ENCODE data around the gene TMEM141.

DNA sequence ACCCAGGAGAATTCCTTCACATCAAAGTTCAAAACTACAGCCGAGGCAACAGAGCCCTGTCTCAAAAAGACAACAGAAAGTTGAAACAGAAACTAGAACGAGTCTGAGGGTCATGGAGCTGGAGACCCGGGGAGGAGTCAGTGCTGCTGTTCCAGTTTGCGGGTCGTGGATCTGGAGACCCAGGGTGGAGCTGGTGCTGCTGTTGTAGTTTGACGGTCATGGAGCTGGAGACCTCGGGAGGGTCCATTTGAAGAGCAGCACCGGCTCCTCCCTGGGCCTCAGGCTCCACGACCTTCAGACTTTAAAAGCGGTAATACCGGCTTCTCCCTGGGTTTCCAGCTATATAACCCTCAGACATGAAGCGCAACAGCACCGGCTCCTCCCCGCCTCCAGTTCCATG, 13.8 kb upstream of the TMEM141 start:
- TF ChIP-seq POLR2A (IDR thresholded peaks at IDR 0.05), result no peak
- TF ChIP-seq, protein P1, sequence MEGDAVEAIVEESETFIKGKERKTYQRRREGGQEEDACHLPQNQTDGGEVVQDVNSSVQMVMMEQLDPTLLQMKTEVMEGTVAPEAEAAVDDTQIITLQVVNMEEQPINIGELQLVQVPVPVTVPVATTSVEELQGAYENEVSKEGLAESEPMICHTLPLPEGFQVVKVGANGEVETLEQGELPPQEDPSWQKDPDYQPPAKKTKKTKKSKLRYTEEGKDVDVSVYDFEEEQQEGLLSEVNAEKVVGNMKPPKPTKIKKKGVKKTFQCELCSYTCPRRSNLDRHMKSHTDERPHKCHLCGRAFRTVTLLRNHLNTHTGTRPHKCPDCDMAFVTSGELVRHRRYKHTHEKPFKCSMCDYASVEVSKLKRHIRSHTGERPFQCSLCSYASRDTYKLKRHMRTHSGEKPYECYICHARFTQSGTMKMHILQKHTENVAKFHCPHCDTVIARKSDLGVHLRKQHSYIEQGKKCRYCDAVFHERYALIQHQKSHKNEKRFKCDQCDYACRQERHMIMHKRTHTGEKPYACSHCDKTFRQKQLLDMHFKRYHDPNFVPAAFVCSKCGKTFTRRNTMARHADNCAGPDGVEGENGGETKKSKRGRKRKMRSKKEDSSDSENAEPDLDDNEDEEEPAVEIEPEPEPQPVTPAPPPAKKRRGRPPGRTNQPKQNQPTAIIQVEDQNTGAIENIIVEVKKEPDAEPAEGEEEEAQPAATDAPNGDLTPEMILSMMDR (IDR thresholded peaks at IDR 0.05), result no peak

Data from thyroid gland (tissue), 4 donors.